ENCODE data around the gene PAX7.

PAX7 gene

GRCh38 chr1:18764362-18764761, 133.7 kb downstream of the PAX7 start:
- TF ChIP-seq FOXP2 (optimal IDR thresholded peaks at IDR 0.05; ENCODE audit: borderline replicate concordance, extremely low read depth, extremely low read length, insufficient read depth), result no peak
- TF ChIP-seq POLR2AphosphoS5 (IDR thresholded peaks at IDR 0.05; ENCODE audit: low read depth, low read length), result no peak
- TF ChIP-seq TAF1 (IDR thresholded peaks at IDR 0.05; ENCODE audit: borderline replicate concordance, insufficient read depth, low read length), result no peak
- no peak for TF ChIP-seq SIN3A (IDR thresholded peaks at IDR 0.05; ENCODE audit: borderline replicate concordance, insufficient read depth, low read length)
- TF ChIP-seq REST (IDR thresholded peaks at IDR 0.05; ENCODE audit: insufficient read depth in 1 of 2, low read depth in 2 of 2, low read length in 2 of 2), result no peak

- no peak for TF ChIP-seq SIN3A (IDR thresholded peaks at IDR 0.05; ENCODE audit: borderline replicate concordance, insufficient read depth, low read length)
- no peak for TF ChIP-seq FOXP2 (optimal IDR thresholded peaks at IDR 0.05; ENCODE audit: borderline replicate concordance, extremely low read depth, extremely low read length, insufficient read depth)
- no peak for TF ChIP-seq REST (IDR thresholded peaks at IDR 0.05; ENCODE audit: insufficient read depth in 1 of 2, low read depth in 2 of 2, low read length in 2 of 2)
- TF ChIP-seq POLR2AphosphoS5 (IDR thresholded peaks at IDR 0.05; ENCODE audit: low read depth, low read length), result no peak
- no peak for TF ChIP-seq TAF1 (IDR thresholded peaks at IDR 0.05; ENCODE audit: borderline replicate concordance, insufficient read depth, low read length)
These were observed 135.1 kb downstream of the PAX7 start for GRCh38 chr1:18765725-18766124.

DNA sequence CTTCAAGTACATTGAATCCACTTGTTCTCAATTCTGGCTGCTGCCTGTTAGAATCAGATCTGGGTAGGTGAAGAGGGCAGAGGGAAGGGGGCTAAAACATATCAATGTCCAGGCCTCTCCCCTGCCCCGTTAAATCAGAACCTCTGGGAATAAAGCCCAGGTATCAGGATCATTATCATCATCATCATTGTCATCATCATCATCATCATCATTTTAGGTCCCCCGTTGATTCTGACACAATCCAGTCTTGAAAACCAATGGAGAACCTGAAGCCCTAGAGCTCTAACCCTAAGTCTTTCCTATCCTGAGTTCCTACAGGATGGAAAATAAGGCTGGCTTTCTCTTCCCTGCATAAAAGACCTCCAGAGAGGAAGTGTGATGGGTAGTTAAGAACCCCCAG, 135.7 kb downstream of the PAX7 start:
- TF ChIP-seq POLR2AphosphoS5 (IDR thresholded peaks at IDR 0.05; ENCODE audit: low read depth, low read length) (no peak), REST (IDR thresholded peaks at IDR 0.05; ENCODE audit: insufficient read depth in 1 of 2, low read depth in 2 of 2, low read length in 2 of 2) (no peak), FOXP2 (optimal IDR thresholded peaks at IDR 0.05; ENCODE audit: borderline replicate concordance, extremely low read depth, extremely low read length, insufficient read depth) (no peak), TAF1 (IDR thresholded peaks at IDR 0.05; ENCODE audit: borderline replicate concordance, insufficient read depth, low read length) (no peak), SIN3A (IDR thresholded peaks at IDR 0.05; ENCODE audit: borderline replicate concordance, insufficient read depth, low read length) (no peak)

DNA sequence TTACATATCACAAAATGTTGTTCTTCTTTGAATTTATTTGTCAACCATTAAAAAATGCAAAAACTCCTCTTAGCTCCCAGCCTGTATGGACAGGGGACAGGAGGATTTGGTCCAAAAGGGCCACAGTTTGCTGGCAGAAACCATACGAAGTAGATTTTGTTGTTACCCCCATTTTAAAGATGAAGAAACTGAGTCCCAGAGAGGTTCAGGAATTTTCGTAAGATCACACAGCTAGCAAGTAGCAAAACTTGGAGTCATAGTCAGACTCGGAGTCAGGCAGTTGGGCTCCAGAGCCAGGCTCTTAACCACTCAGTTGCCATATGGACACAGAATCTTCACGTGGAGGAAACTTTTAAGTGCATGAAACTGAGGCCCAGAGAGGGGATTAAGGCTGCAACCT, 137.4 kb downstream of the PAX7 start:
- no peak for TF ChIP-seq SIN3A (IDR thresholded peaks at IDR 0.05; ENCODE audit: borderline replicate concordance, insufficient read depth, low read length)

GRCh38 chr1:18769140-18769539, 138.5 kb downstream of the PAX7 start:
- no peak for TF ChIP-seq TAF1 (IDR thresholded peaks at IDR 0.05; ENCODE audit: borderline replicate concordance, insufficient read depth, low read length)
- no peak for TF ChIP-seq SIN3A (IDR thresholded peaks at IDR 0.05; ENCODE audit: borderline replicate concordance, insufficient read depth, low read length)
- no peak for TF ChIP-seq POLR2AphosphoS5 (IDR thresholded peaks at IDR 0.05; ENCODE audit: low read depth, low read length)
- TF ChIP-seq FOXP2 (optimal IDR thresholded peaks at IDR 0.05; ENCODE audit: borderline replicate concordance, extremely low read depth, extremely low read length, insufficient read depth), result no peak
- no peak for TF ChIP-seq REST (IDR thresholded peaks at IDR 0.05; ENCODE audit: insufficient read depth in 1 of 2, low read depth in 2 of 2, low read length in 2 of 2)

Measured in PFSK-1 (cell line).